ENCODE data around the gene FOXJ3.

The FOXJ3 gene

DNA sequence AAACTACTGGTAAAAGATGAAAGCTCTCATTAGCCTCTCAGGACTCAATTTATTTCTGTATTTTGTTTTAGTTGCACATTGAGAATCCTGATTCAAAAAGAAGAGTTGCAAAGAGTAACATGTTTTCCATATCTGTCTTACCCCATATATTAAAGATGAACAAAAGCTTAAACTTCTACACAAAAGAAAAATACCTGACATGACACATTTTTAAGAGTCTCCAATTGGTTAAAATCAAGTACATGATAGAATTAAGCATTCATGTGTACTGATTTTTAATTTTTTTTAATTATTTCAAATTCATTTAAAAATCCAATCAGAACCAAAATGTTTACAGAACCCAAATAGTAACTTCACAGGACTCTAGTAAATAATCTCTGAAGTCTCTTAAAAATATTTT lies 72.0 kb downstream of the FOXJ3 start:
- Histone ChIP-seq H3K9ac (no peak overlapping the region), H3K27me3 (no peaks in the 10 kb centered on the region), H4K20me1 (peaks cover 82% of the 10 kb centered on the region), H3K9me3 (no peaks in the 10 kb centered on the region), H3K4me2 (no peak overlapping the region), H3K4me1 (peaks cover 57% of the 10 kb centered on the region), H3K27ac (no peak overlapping the region), H3K4me3 (no peak overlapping the region), H3K36me3 (peaks cover 28% of the 10 kb centered on the region)
- no peak for TF ChIP-seq Cebpa-rat (IDR thresholded peaks at IDR 0.05)

DNA sequence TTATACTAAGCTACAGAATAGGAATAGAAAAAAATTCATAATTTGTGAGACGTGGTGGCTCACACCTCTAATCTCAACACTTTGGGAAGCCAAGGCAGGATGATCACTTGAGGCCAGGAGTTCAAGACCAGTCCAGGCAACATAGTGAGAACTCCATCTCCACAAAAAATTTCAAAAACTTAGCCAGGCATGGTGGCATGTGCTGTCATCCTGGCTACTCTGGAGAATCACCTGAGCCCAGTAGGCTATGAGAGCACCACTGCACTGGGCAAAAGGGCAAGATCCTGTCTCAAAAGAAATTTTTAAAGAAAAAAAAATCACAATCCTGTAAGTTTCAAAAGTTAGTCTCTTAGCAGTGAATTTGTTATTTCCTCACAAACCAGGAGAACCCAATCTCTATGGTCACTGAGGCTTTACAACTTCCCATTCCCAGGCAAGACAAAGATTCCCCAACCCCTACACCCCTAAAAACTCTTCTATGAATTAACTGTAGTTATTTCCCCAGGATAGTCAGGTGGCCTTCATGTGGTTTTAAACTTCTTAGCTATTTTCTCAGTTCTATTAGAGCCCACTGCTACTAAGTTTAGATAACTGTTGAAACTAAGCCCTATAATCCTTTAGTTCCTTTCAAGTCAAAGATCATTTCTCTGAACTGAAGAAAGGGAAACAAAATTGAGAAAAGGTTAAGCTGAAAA lies 74.5 kb downstream of the FOXJ3 start:
- no peak for TF ChIP-seq Cebpa-rat (IDR thresholded peaks at IDR 0.05)
- Histone ChIP-seq H3K4me3 (no peak overlapping the region), H3K4me1 (peaks cover 45% of the 10 kb centered on the region), H3K9me3 (peaks cover 5% of the 10 kb centered on the region), H3K27ac (peak overlapping the region; percentile 15; the same call in 1 of the 2 replicates), H3K27me3 (no peaks in the 10 kb centered on the region), H3K9ac (no peak overlapping the region), H4K20me1 (peaks cover 76% of the 10 kb centered on the region), H3K4me2 (peak overlapping the region; percentile 33), H3K36me3 (peaks cover 41% of the 10 kb centered on the region)

DNA sequence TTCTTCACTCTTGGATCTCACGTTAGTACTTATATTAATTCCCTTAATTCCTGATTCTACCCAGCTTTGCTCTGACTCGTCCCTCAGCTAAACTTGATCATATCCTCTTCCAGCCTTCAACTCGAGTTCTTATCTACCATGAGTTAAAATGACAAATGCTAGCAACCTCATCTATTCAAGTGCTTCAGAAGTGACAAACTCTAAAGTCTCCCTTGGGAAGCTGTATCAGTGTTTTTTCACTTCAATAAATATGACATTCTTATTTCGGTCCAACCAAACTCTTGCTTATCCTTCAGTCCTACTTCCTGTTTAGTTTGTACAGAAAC lies 75.3 kb downstream of the FOXJ3 start:
- peaks cover 45% of the 10 kb centered on the region for H3K36me3 ChIP-seq
- TF ChIP-seq Cebpa-rat (IDR thresholded peaks at IDR 0.05), result no peak
- H3K27me3 ChIP-seq, result no peaks in the 10 kb centered on the region
- peaks cover 36% of the 10 kb centered on the region for H3K4me1 ChIP-seq
- peak overlapping the region; percentile 24 for H3K27ac ChIP-seq
- H3K4me3 ChIP-seq, result no peak overlapping the region
- peaks cover 11% of the 10 kb centered on the region for H3K9me3 ChIP-seq
- peak overlapping the region; percentile 23; the same call in 1 of the 2 replicates for H3K9ac ChIP-seq
- peak overlapping the region; percentile 47 for H3K4me2 ChIP-seq
- H4K20me1 ChIP-seq, result peaks cover 72% of the 10 kb centered on the region; the same call in 1 of the 2 replicates

DNA sequence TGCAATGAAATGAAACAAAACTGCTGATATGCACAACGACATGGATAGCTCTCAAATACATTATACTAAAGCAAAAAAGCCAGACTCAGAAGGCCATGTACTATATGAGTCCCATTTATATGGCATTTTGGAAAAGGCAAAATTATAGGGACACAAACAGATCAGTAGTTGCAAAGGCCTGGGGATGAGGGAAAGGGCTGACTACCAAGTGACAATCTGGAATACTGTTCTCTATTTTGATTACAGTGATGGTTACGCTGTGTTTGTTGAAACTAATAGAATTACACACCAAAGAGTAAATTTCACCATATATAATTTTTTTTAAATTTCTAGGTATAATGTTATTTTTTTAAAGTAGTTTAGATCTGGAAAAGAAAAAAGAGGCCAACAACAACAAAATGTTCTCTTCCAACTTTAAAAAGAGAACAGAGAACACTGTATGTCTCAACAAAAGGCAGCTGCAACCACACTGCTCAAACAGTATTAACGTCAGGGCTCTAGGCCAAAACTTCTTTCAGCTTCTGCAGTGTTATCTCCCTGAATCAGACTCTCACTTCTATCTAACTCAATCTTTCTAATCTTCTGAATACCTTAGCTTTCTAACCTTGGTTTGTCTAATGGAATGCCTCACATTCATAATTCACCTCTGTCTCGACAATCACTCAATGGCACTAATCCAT lies 75.8 kb downstream of the FOXJ3 start:
- Histone ChIP-seq H3K27me3 (no peaks in the 10 kb centered on the region), H3K9ac (peak overlapping the region; percentile 23; the same call in 1 of the 2 replicates), H3K4me1 (peaks cover 31% of the 10 kb centered on the region), H3K4me2 (peak overlapping the region; percentile 47), H3K9me3 (peaks cover 11% of the 10 kb centered on the region), H4K20me1 (peaks cover 67% of the 10 kb centered on the region; the same call in 1 of the 2 replicates), H3K4me3 (no peak overlapping the region), H3K27ac (peak overlapping the region; percentile 24), H3K36me3 (peaks cover 40% of the 10 kb centered on the region)
- TF ChIP-seq Cebpa-rat (IDR thresholded peaks at IDR 0.05), result no peak

DNA sequence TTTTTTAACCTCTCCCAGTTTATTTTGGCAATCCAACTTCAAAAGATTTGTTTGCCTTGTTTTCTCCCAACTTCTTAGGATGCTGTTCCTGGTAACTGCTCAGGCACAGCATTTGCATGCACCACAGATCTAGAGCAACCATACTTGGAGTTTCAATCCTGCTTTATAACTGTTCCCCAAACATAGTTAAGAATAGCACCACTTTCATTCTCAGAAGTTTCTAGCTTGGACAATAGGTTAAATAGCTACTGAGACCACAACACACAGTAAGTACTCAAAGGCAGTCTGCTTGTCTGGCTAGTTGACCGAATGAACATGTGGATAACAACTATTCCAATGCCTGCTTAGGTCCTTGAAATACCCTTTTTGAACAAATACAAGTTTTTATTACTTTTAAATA lies 76.8 kb downstream of the FOXJ3 start:
- Histone ChIP-seq H3K27ac (no peak overlapping the region), H3K27me3 (no peaks in the 10 kb centered on the region), H3K36me3 (peaks cover 32% of the 10 kb centered on the region), H3K4me3 (no peak overlapping the region), H3K4me1 (peaks cover 30% of the 10 kb centered on the region), H3K9ac (no peak overlapping the region), H3K9me3 (peaks cover 11% of the 10 kb centered on the region), H4K20me1 (peaks cover 61% of the 10 kb centered on the region; the same call in 1 of the 2 replicates), H3K4me2 (no peak overlapping the region)
- no peak for TF ChIP-seq Cebpa-rat (IDR thresholded peaks at IDR 0.05)

DNA sequence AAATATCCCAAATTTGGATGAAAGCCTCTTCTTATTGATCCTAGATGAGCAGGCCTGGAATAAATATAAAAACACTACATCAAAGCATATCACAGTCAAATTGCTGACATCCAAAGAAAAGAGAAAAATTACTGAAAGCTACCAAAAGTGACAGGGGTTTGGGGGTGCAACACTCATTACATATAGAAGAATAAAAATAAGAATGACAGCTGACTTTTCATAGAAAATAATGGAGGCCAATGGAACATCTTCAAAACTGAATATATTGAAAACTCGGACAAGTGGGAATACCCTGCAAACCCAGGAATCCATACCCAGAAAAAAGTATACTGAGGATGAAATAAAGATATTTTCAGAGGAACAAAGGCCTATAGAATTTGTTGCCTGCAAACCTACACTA lies 84.0 kb downstream of the FOXJ3 start:
- peaks cover 50% of the 10 kb centered on the region for H3K9me3 ChIP-seq

DNA sequence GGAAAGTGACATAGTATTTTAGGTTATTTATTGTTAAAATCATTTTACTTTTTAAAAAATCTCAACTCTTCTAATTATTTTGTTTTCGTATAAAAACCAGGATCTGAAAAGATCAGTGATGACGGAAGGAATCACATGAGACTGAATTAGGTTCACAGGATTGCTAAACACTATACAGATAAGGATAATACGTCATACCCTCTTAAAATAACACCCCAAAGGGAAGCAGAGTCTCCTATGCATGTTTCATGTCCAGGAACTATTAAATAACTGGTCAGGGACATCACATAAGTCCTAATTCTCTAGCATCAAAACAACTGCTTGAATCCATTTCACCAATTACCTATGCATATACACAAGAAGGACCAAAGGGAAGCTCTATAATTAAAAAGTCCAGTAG lies 84.9 kb downstream of the FOXJ3 start:
- no peak overlapping the region for H3K9ac ChIP-seq

More for the DNA sequence above, 84.0 kb downstream of the FOXJ3 start:
- Histone ChIP-seq H4K20me1 (peaks cover 28% of the 10 kb centered on the region; the same call in 1 of the 2 replicates), H3K27me3 (no peaks in the 10 kb centered on the region), H3K4me2 (no peak overlapping the region), H3K4me3 (no peak overlapping the region), H3K9ac (no peak overlapping the region), H3K27ac (no peak overlapping the region), H3K4me1 (no peaks in the 10 kb centered on the region), H3K36me3 (peaks cover 47% of the 10 kb centered on the region)
- TF ChIP-seq Cebpa-rat (IDR thresholded peaks at IDR 0.05), result no peak

DNA sequence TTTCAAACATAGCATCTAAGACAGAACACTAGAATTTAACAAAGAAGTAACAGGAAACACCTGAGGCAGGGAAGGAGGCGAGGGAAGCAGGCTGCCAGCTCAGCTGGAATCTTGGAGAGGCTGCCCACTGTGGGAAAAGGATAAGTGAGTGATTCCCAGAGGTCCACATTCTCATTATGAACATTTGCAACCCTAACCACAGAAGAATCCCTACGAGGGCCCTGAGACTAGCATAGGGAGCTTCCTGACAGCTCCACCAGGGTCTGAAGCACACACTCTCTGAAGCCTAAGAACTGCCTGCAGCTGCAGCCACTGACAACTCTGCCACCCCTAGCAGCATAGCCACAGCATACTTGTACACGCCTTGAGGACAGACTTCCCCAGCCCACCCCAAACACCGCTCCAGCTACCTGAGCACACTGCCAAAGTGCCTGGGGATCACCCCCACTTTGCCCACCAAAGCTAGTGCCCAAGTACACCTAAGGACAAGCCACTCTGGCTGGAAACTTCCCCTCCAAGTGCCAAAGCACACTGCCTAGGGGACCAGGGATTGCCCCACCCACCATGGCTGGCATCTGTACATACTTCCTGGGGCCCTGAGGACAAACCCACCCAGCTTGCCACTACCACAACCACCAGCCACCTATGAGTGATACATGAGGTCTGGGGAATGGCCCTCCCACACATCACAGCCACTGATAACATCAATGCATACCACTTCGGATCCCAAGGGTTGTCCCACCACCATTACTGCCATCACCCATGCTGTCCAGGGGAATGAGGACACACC lies 93.9 kb downstream of the FOXJ3 start:
- Histone ChIP-seq H3K4me2 (peak overlapping the region; percentile 23), H3K4me3 (no peak overlapping the region), H3K9ac (no peak overlapping the region), H3K36me3 (peaks cover 65% of the 10 kb centered on the region), H4K20me1 (peaks cover 40% of the 10 kb centered on the region), H3K9me3 (peaks cover 80% of the 10 kb centered on the region), H3K4me1 (peaks cover 12% of the 10 kb centered on the region), H3K27ac (peak overlapping the region; percentile 41; the same call in 1 of the 2 replicates), H3K27me3 (no peaks in the 10 kb centered on the region)
- TF ChIP-seq Cebpa-rat (IDR thresholded peaks at IDR 0.05), result no peak

More for the DNA sequence above, 84.9 kb downstream of the FOXJ3 start:
- peaks cover 48% of the 10 kb centered on the region for H3K9me3 ChIP-seq
- no peak overlapping the region for H3K27ac ChIP-seq
- H4K20me1 ChIP-seq, result peaks cover 30% of the 10 kb centered on the region; the same call in 1 of the 2 replicates
- H3K36me3 ChIP-seq, result peaks cover 41% of the 10 kb centered on the region
- H3K4me1 ChIP-seq, result no peaks in the 10 kb centered on the region
- no peak for TF ChIP-seq Cebpa-rat (IDR thresholded peaks at IDR 0.05)
- no peak overlapping the region for H3K4me3 ChIP-seq
- no peaks in the 10 kb centered on the region for H3K27me3 ChIP-seq
- no peak overlapping the region for H3K4me2 ChIP-seq

DNA sequence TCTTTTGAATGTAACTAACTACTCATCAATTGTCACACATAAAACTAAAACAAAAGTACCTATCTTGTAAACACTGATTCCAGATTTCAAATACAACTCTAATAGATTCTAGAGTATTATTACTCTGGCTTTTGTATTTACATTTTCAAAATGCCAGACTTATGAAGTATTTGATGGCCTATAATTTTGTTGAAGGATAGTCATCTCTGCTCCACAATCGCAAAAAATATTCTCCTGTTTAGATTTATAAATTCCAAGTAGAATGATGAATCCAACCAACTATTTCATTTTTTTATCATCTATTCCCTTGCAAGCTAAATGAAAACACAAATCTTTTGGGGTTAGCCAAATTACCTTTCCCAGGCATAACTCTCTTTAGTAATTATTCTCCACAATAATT lies 95.5 kb downstream of the FOXJ3 start:
- TF ChIP-seq Cebpa-rat (IDR thresholded peaks at IDR 0.05), result no peak
- H3K4me3 ChIP-seq, result no peak overlapping the region
- peaks cover 12% of the 10 kb centered on the region for H3K4me1 ChIP-seq
- peaks cover 84% of the 10 kb centered on the region for H3K9me3 ChIP-seq
- no peak overlapping the region for H3K4me2 ChIP-seq
- H3K27me3 ChIP-seq, result no peaks in the 10 kb centered on the region
- H4K20me1 ChIP-seq, result peaks cover 25% of the 10 kb centered on the region
- H3K27ac ChIP-seq, result no peak overlapping the region
- no peak overlapping the region for H3K9ac ChIP-seq
- peaks cover 74% of the 10 kb centered on the region for H3K36me3 ChIP-seq

Data from BLaER1 (cell line).